Aorta (tissue), 5 donors: Measurements from ENCODE around the gene XYLT1. TPM values are rescaled to one million over a fixed set of nuclear protein-coding genes. Genes with fewer than 3 reads are reported as not detected.

Source experiments
- ATAC-seq: fragments of 200-7000 bp; cut with Tn5 transposase; one replicate; pipeline ENCODE4 v1.9.1; 2022; ENCODE audit warnings: moderate library complexity; ENCODE audit not compliant: low FRiP score
- DNase-seq, 2 donors: peaks; one replicate each; pipeline ENCODE4 v3.0.0-alpha.2; 2020
- H3K27ac ChIP-seq, 2 donors: one replicate each; pipeline ENCODE4 v1.5.1; 2013; ENCODE audit warnings: low read length in 2 of 2, mild to moderate bottlenecking in 2 of 2, moderate library complexity in 2 of 2, control low read depth in 1 of 2, inconsistent platforms in 1 of 2, low read depth in 1 of 2
- H3K27me3 ChIP-seq, 2 donors: one replicate each; pipeline ENCODE4 v1.6.1; 2013; ENCODE audit warnings: control low read depth in 1 of 2, low read length in 1 of 2, mild to moderate bottlenecking in 1 of 2, moderate library complexity in 1 of 2; ENCODE audit not compliant: insufficient read depth in 2 of 2, control insufficient read depth in 1 of 2
- H3K36me3 ChIP-seq, 2 donors: one replicate each; pipeline ENCODE4 v1.6.1; 2013; ENCODE audit warnings: control low read depth in 1 of 2, low read length in 1 of 2, mild to moderate bottlenecking in 1 of 2; ENCODE audit not compliant: insufficient read depth in 2 of 2, control insufficient read depth in 1 of 2
- H3K4me1 ChIP-seq, 2 donors: one replicate each; pipeline ENCODE4 v1.6.1; 2013; ENCODE audit warnings: low read length in 2 of 2, control low read depth in 1 of 2, mild to moderate bottlenecking in 1 of 2, moderate library complexity in 1 of 2; ENCODE audit not compliant: insufficient read depth in 2 of 2, control insufficient read depth in 1 of 2
- H3K4me3 ChIP-seq, 2 donors: one replicate each; pipeline ENCODE4 v1.5.1; 2013; ENCODE audit warnings: low read length in 2 of 2, control low read depth in 1 of 2, mild to moderate bottlenecking in 1 of 2
- H3K9me3 ChIP-seq: one replicate; pipeline ENCODE4 v1.6.1; 2013; ENCODE audit warnings: mild to moderate bottlenecking, low read length; ENCODE audit not compliant: control insufficient read depth
- WGBS, 2 donors: extraction: QIAGEN DNeasy Blood & Tissue Kit; methylation state at CpG; one replicate each; pipeline ENCODE4 v1.1.7; 2013; 5-methylcytosine and 5-hydroxymethylcytosine counted together
- intact Hi-C, 2 donors: fragments of 100-400 bp; cut with DNase I; formaldehyde crosslinking; loops; one replicate each; pipeline versions ENCODE4 v1.14.2 to v1.15.0; 2022
- polyA plus RNA-seq, 2 donors: library from polyadenylated mRNA; stranded (reverse); fragments of 200-250 nt; gene quantifications; one replicate each; pipeline ENCODE4 v1.2.3, GENCODE V29; 2013
- total RNA-seq, 2 donors: library from RNA; stranded (reverse); fragmentation: NEBNext Ultra II Directional; extraction: Animal tissue kit (Norgen Biotek cat#: 25700); gene quantifications; one replicate each; pipeline ENCODE4 v1.2.1, GENCODE V29; 2021
- donor health status: healthy with polysubstance abuse.
- donor health status: Bipolar disorder and iron deficiency.
- donor health status: DM: no; HTN: no; CAD: no.
- donor health status: DM: no; HTN: no; CAD: no.
- donor health status: DM: yes; HTN: yes; CAD: no.

XYLT1 gene
- total and polyA plus RNA-seq, 4 donors: 1.3 to 15.9 (median 8.6) TPM

- DNase-seq (no peak), ATAC-seq (peak; percentile 73)
- Histone ChIP-seq H3K36me3 (no peaks in the 10 kb centered on the region), H3K9me3 (peaks cover 4% of the 10 kb centered on the region), H3K27ac (no peak overlapping the region), H3K27me3 (peaks cover 0 to 3% of the 10 kb centered on the region in 2 donors), H3K4me3 (no peak overlapping the region), H3K4me1 (no peaks in the 10 kb centered on the region)
- 23 to 27% methylated on average over 11 of the region's 11 CpGs for WGBS, 2 donors
- intact Hi-C loops: loop anchor here (5.0 to 10.0 kb wide), 2 partner anchors 98 to 101 kb away; no protein-coding TSS in a partner anchor
Observed at GRCh38 chr16:17476414-17477259, 5.9 kb upstream of the XYLT1 start.

- H3K9me3 ChIP-seq: peaks cover 4% of the 10 kb centered on the region
- DNase-seq (no peak), ATAC-seq (no peak)
- H3K27ac ChIP-seq: no peak overlapping the region
- H3K27me3 ChIP-seq: no peaks in the 10 kb centered on the region
- H3K4me3 ChIP-seq: no peak overlapping the region
- 81 to 83% methylated on average over 7 of the region's 7 CpGs for WGBS, 2 donors
- H3K36me3 ChIP-seq: no peaks in the 10 kb centered on the region
- intact Hi-C loops: loop anchor here (5.0 to 10.0 kb wide), 2 partner anchors 100 to 102 kb away; no protein-coding TSS in a partner anchor
- no peaks in the 10 kb centered on the region for H3K4me1 ChIP-seq
Observed at GRCh38 chr16:17475104-17475503, 4.3 kb upstream of the XYLT1 start.

GRCh38 chr16:17474572-17474971, 3.8 kb upstream of the XYLT1 start:
- Histone ChIP-seq H3K27me3 (no peaks in the 10 kb centered on the region), H3K27ac (no peak overlapping the region), H3K9me3 (peaks cover under 1% of the 10 kb centered on the region), H3K4me3 (no peak overlapping the region), H3K36me3 (no peaks in the 10 kb centered on the region), H3K4me1 (no peaks in the 10 kb centered on the region)
- DNase-seq (no peak), ATAC-seq (no peak)
- WGBS, 2 donors: 34 to 38% methylated on average over 13 of the region's 13 CpGs
- intact Hi-C loops: loop anchor here in 1 of 2 donors (5.0 to 10.0 kb wide), 2 partner anchors 100 to 202 kb away; no protein-coding TSS in a partner anchor

- intact Hi-C loops: loop anchor here in 1 of 2 donors (5.0 to 10.0 kb wide), 2 partner anchors 101 to 202 kb away; no protein-coding TSS in a partner anchor
- no peaks in the 10 kb centered on the region for H3K9me3 ChIP-seq
- H3K27me3 ChIP-seq: no peaks in the 10 kb centered on the region
- no peaks in the 10 kb centered on the region for H3K36me3 ChIP-seq
- H3K27ac ChIP-seq: no peak overlapping the region
- no peaks in the 10 kb centered on the region for H3K4me1 ChIP-seq
- DNase-seq: no peak
- no peak for ATAC-seq
- no peak overlapping the region for H3K4me3 ChIP-seq
- WGBS, 2 donors: 41 to 54% methylated on average over 4 of the region's 4 CpGs
Observed at GRCh38 chr16:17474037-17474436, 3.3 kb upstream of the XYLT1 start.

- Histone ChIP-seq H3K36me3 (no peaks in the 10 kb centered on the region), H3K27ac (peak overlapping the region in 1 of 2 donors; percentile 69), H3K4me3 (no peak overlapping the region), H3K9me3 (no peaks in the 10 kb centered on the region), H3K27me3 (no peaks in the 10 kb centered on the region), H3K4me1 (no peaks in the 10 kb centered on the region)
- no peak for DNase-seq
- 65% methylated on average over 15 of the region's 15 CpGs for WGBS, 2 donors
- ATAC-seq: peak; percentile 40
- intact Hi-C loops: loop anchor here in 1 of 2 donors (5.0 to 10.0 kb wide), 2 partner anchors 103 to 200 kb away; no protein-coding TSS in a partner anchor
Observed at GRCh38 chr16:17471719-17472461, 1.1 kb upstream of the XYLT1 start.

GRCh38 chr16:17470182-17470907, 415 bp downstream of the XYLT1 start:
- Histone ChIP-seq H3K4me3 (peak overlapping the region; percentile 92 to 94), H3K27me3 (no peaks in the 10 kb centered on the region), H3K9me3 (no peaks in the 10 kb centered on the region), H3K4me1 (no peaks in the 10 kb centered on the region), H3K36me3 (no peaks in the 10 kb centered on the region), H3K27ac (peak overlapping the region in 1 of 2 donors; percentile 51)
- DNase-seq (peak in 1 of 2 donors; percentile 81), ATAC-seq (no peak)
- WGBS, 2 donors: 0 to 1% methylated on average over 18 to 95 of the region's 95 CpGs
- intact Hi-C loops: loop anchor here in 1 of 2 donors (5.0 to 10.0 kb wide), 2 partner anchors 104 to 198 kb away; no protein-coding TSS in a partner anchor

- ATAC-seq: no peak
- no peaks in the 10 kb centered on the region for H3K36me3 ChIP-seq
- no peaks in the 10 kb centered on the region for H3K9me3 ChIP-seq
- intact Hi-C loops: loop anchor here (5.0 to 10.0 kb wide), 7 partner anchors 52 to 277 kb away; no protein-coding TSS in a partner anchor
- 1 to 2% methylated on average over 16 of the region's 16 CpGs for WGBS, 2 donors
- H3K27ac ChIP-seq: no peak overlapping the region
- DNase-seq: no peak
- H3K4me3 ChIP-seq: peak overlapping the region; percentile 92 to 94
- no peaks in the 10 kb centered on the region for H3K27me3 ChIP-seq
- H3K4me1 ChIP-seq: no peaks in the 10 kb centered on the region
Observed at GRCh38 chr16:17469741-17470181, 999 bp downstream of the XYLT1 start.
